Astrocyte (in vitro differentiated cells and primary cell): ENCODE measurements around the gene MIEF2. TPM values are rescaled to one million over a fixed set of nuclear protein-coding genes. Genes with fewer than 3 reads are reported as not detected.

Experiments
- DNase-seq: peaks from one replicate; pipeline ENCODE4 v3.0.0-alpha.2; 2010; ENCODE audit warnings: low read depth
- FAIRE-seq: peaks from 2 replicates; lab custom pipeline; 2011; peaks lifted over from hg19 to GRCh38; lab: Jason Lieb, UNC
- H2AFZ ChIP-seq: 2 replicates; pipeline ENCODE4 v1.6.0; 2012; ENCODE audit warnings: low read depth, low read length, inconsistent platforms
- H3K27ac ChIP-seq: 2 replicates; pipeline ENCODE4 v1.5.1; 2011; ENCODE audit warnings: low read depth, low read length, inconsistent platforms
- H3K27me3 ChIP-seq: 2 replicates; pipeline ENCODE4 v1.6.0; 2011; ENCODE audit warnings: low read length, inconsistent platforms; ENCODE audit not compliant: insufficient read depth
- H3K36me3 ChIP-seq: 2 replicates; pipeline ENCODE4 v1.5.1; 2011; ENCODE audit warnings: low read length, inconsistent platforms; ENCODE audit not compliant: insufficient read depth
- H3K4me1 ChIP-seq: 2 replicates; pipeline ENCODE4 v1.5.1; 2011; ENCODE audit warnings: low read length, inconsistent platforms; ENCODE audit not compliant: insufficient read depth
- H3K4me2 ChIP-seq: 2 replicates; pipeline ENCODE4 v1.6.0; 2012; ENCODE audit warnings: low read length, inconsistent platforms
- H3K4me3 ChIP-seq: 2 replicates; pipeline ENCODE4 v1.5.1; 2011; ENCODE audit warnings: low read depth, mild to moderate bottlenecking, low read length, inconsistent platforms; ENCODE audit not compliant: insufficient read depth
- H3K79me2 ChIP-seq: 2 replicates; pipeline ENCODE4 v1.6.0; 2012; ENCODE audit warnings: mild to moderate bottlenecking, low read length, inconsistent platforms; ENCODE audit not compliant: insufficient read depth
- H3K9ac ChIP-seq: 2 replicates; pipeline ENCODE4 v1.6.0; 2012; ENCODE audit warnings: mild to moderate bottlenecking, low read length, inconsistent platforms
- H3K9me3 ChIP-seq: 2 replicates; pipeline ENCODE4 v1.5.1; 2012; ENCODE audit warnings: low read depth, mild to moderate bottlenecking, low read length, inconsistent platforms; ENCODE audit not compliant: insufficient read depth
- H4K20me1 ChIP-seq: 2 replicates; pipeline ENCODE4 v1.6.0; 2012; ENCODE audit warnings: low read length, inconsistent platforms; ENCODE audit not compliant: insufficient read depth
- H3K27ac Mint-ChIP-seq: one replicate; pipeline ENCODE4 v1.8.0; 2021; ENCODE audit warnings: mild to moderate bottlenecking, mixed read lengths; ENCODE audit not compliant: unreplicated experiment
- H3K27me3 Mint-ChIP-seq: one replicate; pipeline ENCODE4 v1.8.0; 2021; ENCODE audit warnings: low read depth, mixed read lengths; ENCODE audit not compliant: unreplicated experiment
- H3K36me3 Mint-ChIP-seq: one replicate; pipeline ENCODE4 v1.8.0; 2021; ENCODE audit warnings: low read depth, mixed read lengths; ENCODE audit not compliant: unreplicated experiment
- H3K4me1 Mint-ChIP-seq: one replicate; pipeline ENCODE4 v1.8.0; 2021; ENCODE audit warnings: low read depth, mixed read lengths; ENCODE audit not compliant: unreplicated experiment
- H3K4me3 Mint-ChIP-seq: one replicate; pipeline ENCODE4 v1.8.0; 2021; ENCODE audit warnings: mild to moderate bottlenecking, moderate library complexity, mixed read lengths; ENCODE audit not compliant: unreplicated experiment
- H3K9me3 Mint-ChIP-seq: one replicate; pipeline ENCODE4 v1.8.0; 2021; ENCODE audit warnings: mild to moderate bottlenecking, mixed read lengths; ENCODE audit not compliant: unreplicated experiment
- EZH2 ChIP-seq: IDR thresholded peaks from 2 replicates; pipeline ENCODE4 v1.6.1; 2012; ENCODE audit warnings: mild to moderate bottlenecking, low read length, inconsistent platforms; ENCODE audit not compliant: insufficient read depth
- total RNA-seq: library from RNA; stranded (reverse); gene quantifications from 2 replicates; pipeline ENCODE4 v1.2.1, GENCODE V29; 2021
- TF ChIP-seq, protein P1 (sequence below): IDR thresholded peaks from 2 replicates; pipeline ENCODE4 v1.5.1; 2011; ENCODE audit warnings: low read depth, mild to moderate bottlenecking, inconsistent platforms, low read length, moderate library complexity; ENCODE audit not compliant: insufficient read depth

MIEF2 gene
- total RNA-seq, 1 donor from 2014 or later: 14.1 TPM

DNA sequence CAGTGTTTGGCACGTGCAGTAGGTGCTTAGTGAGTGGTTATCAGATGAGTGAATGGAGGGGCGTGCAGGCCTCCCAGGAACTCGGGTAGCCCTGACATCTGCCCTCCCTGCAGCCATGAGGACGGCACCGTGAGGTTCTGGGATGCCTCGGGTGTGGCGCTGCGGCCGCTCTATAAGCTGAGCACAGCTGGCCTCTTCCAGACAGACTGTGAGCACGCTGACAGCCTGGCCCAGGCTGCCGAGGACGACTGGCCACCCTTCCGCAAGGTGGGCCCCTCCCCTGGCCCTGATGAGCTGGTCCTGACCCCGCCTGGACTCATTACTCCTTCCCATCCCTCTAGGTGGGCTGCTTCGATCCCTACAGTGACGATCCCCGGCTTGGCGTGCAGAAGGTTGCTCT lies 24.0 kb upstream of the MIEF2 start:
- Mint-ChIP-seq H3K9me3 (no peaks in the 10 kb centered on the region), H3K36me3 (peaks cover 18% of the 10 kb centered on the region), H3K27ac (no peak overlapping the region), H3K4me3 (no peak overlapping the region), H3K4me1 (peaks cover 6% of the 10 kb centered on the region), H3K27me3 (no peaks in the 10 kb centered on the region)
- Histone ChIP-seq H3K36me3 (no peaks in the 10 kb centered on the region), H3K4me1 (peaks cover 17% of the 10 kb centered on the region), H2AFZ (no peak overlapping the region), H3K4me2 (peak overlapping the region; percentile 80), H4K20me1 (peaks cover 29% of the 10 kb centered on the region), H3K79me2 (peaks cover 7% of the 10 kb centered on the region), H3K9ac (peak overlapping the region; percentile 75), H3K27ac (peak overlapping the region; percentile 79), H3K27me3 (no peaks in the 10 kb centered on the region), H3K4me3 (no peak overlapping the region), H3K9me3 (no peaks in the 10 kb centered on the region)
- FAIRE-seq (no peak), DNase-seq (no peak)
- TF ChIP-seq EZH2: no peak
- TF ChIP-seq, protein P1, sequence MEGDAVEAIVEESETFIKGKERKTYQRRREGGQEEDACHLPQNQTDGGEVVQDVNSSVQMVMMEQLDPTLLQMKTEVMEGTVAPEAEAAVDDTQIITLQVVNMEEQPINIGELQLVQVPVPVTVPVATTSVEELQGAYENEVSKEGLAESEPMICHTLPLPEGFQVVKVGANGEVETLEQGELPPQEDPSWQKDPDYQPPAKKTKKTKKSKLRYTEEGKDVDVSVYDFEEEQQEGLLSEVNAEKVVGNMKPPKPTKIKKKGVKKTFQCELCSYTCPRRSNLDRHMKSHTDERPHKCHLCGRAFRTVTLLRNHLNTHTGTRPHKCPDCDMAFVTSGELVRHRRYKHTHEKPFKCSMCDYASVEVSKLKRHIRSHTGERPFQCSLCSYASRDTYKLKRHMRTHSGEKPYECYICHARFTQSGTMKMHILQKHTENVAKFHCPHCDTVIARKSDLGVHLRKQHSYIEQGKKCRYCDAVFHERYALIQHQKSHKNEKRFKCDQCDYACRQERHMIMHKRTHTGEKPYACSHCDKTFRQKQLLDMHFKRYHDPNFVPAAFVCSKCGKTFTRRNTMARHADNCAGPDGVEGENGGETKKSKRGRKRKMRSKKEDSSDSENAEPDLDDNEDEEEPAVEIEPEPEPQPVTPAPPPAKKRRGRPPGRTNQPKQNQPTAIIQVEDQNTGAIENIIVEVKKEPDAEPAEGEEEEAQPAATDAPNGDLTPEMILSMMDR: no peak

DNA sequence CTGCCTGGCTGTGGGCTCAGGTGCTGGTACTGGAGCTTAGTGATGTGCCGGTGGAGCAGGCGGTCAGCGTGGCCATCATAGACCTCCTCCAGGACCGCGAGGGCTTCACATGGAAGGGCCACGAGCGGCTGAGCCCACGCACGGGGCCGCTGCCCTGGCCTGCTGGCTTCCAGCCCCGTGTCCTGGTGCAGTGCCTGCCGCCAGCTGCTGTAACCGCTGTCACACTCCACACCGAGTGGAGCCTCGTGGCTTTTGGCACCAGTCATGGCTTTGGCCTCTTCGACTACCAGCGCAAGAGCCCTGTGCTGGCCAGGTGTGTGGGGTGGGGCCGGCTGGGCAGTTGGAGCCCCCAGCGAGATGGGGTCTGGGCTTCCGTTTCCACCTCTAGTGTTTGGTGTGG lies 23.0 kb upstream of the MIEF2 start:
- Histone ChIP-seq H3K79me2 (no peaks in the 10 kb centered on the region), H3K27me3 (no peaks in the 10 kb centered on the region), H3K36me3 (no peaks in the 10 kb centered on the region), H3K9ac (no peak overlapping the region), H3K4me2 (no peak overlapping the region), H3K9me3 (no peaks in the 10 kb centered on the region), H2AFZ (no peak overlapping the region), H4K20me1 (peaks cover 19% of the 10 kb centered on the region), H3K27ac (no peak overlapping the region), H3K4me3 (no peak overlapping the region), H3K4me1 (peaks cover 17% of the 10 kb centered on the region)
- H3K27me3 Mint-ChIP-seq: no peaks in the 10 kb centered on the region
- DNase-seq (no peak), FAIRE-seq (no peak)
- H3K27ac Mint-ChIP-seq: no peak overlapping the region
- no peaks in the 10 kb centered on the region for H3K9me3 Mint-ChIP-seq
- peaks cover 6% of the 10 kb centered on the region for H3K4me1 Mint-ChIP-seq
- TF ChIP-seq EZH2: no peak
- TF ChIP-seq, protein P1: no peak
- H3K4me3 Mint-ChIP-seq: no peak overlapping the region
- peaks cover 18% of the 10 kb centered on the region for H3K36me3 Mint-ChIP-seq

DNA sequence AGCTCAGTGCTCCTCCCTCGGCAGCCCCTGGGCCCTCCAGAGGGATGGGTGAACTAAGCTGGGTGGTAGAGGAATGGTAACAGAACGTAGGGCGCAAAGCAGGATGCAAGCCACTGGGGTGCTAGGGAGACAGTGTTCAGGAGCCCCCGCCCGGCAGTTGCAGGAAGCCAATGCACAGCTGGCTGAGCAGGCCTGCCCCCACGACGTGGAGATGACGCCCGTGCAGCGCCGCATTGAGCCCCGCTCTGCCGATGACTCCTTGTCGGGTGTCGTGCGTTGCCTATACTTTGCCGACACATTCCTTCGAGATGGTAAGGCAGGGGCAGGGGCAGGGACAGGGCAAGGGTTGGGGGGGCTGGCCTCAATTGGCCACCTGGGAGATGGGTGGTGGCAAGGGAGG lies 22.2 kb upstream of the MIEF2 start:
- FAIRE-seq: no peak
- Histone ChIP-seq H3K9ac (no peak overlapping the region), H3K9me3 (no peaks in the 10 kb centered on the region), H3K27ac (no peak overlapping the region), H3K79me2 (no peaks in the 10 kb centered on the region), H3K27me3 (no peaks in the 10 kb centered on the region), H3K36me3 (peaks cover 3% of the 10 kb centered on the region), H3K4me1 (peaks cover 17% of the 10 kb centered on the region), H2AFZ (no peak overlapping the region), H3K4me3 (no peak overlapping the region), H4K20me1 (peaks cover 12% of the 10 kb centered on the region), H3K4me2 (no peak overlapping the region)
- DNase-seq: no peak
- peaks cover 6% of the 10 kb centered on the region for H3K4me1 Mint-ChIP-seq
- H3K9me3 Mint-ChIP-seq: no peaks in the 10 kb centered on the region
- no peak for TF ChIP-seq EZH2
- TF ChIP-seq, protein P1: no peak
- no peak overlapping the region for H3K4me3 Mint-ChIP-seq
- peaks cover 21% of the 10 kb centered on the region for H3K36me3 Mint-ChIP-seq
- no peaks in the 10 kb centered on the region for H3K27me3 Mint-ChIP-seq
- no peak overlapping the region for H3K27ac Mint-ChIP-seq
